ENCODE measurements around the gene PPP2R2B.
A peak's percentile ranks its signal among the peaks of the same experiment; 100 is the strongest.
"Not testable (repeated sequence)": the region's sequence is repeated elsewhere in the genome, so short reads cannot be mapped to it uniquely, and the experiment has no call there.

PPP2R2B gene

DNA sequence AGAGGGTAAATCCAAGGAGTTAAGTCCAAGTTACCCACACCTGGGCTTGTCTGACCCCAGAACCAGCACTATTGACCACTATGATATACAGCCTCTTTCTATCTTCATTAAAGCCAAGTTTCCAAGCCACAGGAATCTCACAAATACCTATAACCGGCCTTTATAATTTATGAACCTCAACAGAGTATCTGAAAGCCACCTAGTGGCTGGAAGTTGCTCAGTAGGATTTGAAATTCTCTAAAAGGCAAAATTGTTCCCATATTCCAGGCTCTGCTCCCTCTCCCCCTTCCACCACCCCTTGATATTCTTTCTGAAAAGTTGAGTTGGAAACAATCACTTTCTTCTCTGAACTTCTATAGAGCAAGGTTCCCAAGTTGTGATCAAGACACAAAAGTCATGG, 256.2 kb downstream of the PPP2R2B start:
- no peak overlapping the region for H2AFZ ChIP-seq
- TF ChIP-seq, protein P1, sequence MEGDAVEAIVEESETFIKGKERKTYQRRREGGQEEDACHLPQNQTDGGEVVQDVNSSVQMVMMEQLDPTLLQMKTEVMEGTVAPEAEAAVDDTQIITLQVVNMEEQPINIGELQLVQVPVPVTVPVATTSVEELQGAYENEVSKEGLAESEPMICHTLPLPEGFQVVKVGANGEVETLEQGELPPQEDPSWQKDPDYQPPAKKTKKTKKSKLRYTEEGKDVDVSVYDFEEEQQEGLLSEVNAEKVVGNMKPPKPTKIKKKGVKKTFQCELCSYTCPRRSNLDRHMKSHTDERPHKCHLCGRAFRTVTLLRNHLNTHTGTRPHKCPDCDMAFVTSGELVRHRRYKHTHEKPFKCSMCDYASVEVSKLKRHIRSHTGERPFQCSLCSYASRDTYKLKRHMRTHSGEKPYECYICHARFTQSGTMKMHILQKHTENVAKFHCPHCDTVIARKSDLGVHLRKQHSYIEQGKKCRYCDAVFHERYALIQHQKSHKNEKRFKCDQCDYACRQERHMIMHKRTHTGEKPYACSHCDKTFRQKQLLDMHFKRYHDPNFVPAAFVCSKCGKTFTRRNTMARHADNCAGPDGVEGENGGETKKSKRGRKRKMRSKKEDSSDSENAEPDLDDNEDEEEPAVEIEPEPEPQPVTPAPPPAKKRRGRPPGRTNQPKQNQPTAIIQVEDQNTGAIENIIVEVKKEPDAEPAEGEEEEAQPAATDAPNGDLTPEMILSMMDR (IDR thresholded peaks at IDR 0.05) = peak; percentile 18
- no peak overlapping the region for H3K4me2 ChIP-seq (ENCODE audit: low read length)
- H3K27me3 ChIP-seq (ENCODE audit: control insufficient read depth, insufficient read depth, low read length) = no peaks in the 10 kb centered on the region
- no peaks in the 10 kb centered on the region for H3K36me3 ChIP-seq (ENCODE audit: control insufficient read depth, insufficient read depth, low read length)
- H3K4me3 ChIP-seq (ENCODE audit: low read depth, low read length) = no peak overlapping the region
- H3K4me1 ChIP-seq = no peaks in the 10 kb centered on the region
- no peak overlapping the region for H3K27ac ChIP-seq
- no peaks in the 10 kb centered on the region for H3K9me3 ChIP-seq (ENCODE audit: control insufficient read depth, low read length)
- H3K9ac ChIP-seq = no peak overlapping the region
- H3K79me2 ChIP-seq = no peaks in the 10 kb centered on the region

DNA sequence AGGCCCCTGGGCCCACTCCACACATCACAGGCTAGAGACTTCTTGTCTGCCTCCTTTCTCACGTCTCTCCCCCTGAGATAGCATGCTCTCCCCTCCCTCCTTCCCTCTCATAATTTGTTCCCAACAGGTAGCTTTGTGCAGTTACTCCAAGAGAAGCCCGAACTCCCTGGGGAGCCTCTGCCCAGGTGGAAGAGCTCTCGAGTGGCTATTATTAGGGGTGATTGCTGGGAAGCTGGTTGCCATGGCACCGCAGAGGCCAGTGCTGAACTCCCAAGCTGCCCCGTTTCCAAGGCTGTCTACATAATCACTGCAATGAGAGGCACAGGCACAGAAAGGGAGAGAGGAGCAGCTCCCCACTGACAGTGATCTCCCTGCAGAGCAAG, 257.9 kb downstream of the PPP2R2B start:
- H3K36me3 ChIP-seq (ENCODE audit: control insufficient read depth, insufficient read depth, low read length) = no peaks in the 10 kb centered on the region
- no peaks in the 10 kb centered on the region for H3K27me3 ChIP-seq (ENCODE audit: control insufficient read depth, insufficient read depth, low read length)
- no peak overlapping the region for H3K27ac ChIP-seq
- H3K9ac ChIP-seq = no peak overlapping the region
- no peak overlapping the region for H3K4me2 ChIP-seq (ENCODE audit: low read length)
- H3K4me1 ChIP-seq = no peaks in the 10 kb centered on the region
- H3K4me3 ChIP-seq (ENCODE audit: low read depth, low read length) = no peak overlapping the region
- no peaks in the 10 kb centered on the region for H3K9me3 ChIP-seq (ENCODE audit: control insufficient read depth, low read length)
- no peaks in the 10 kb centered on the region for H3K79me2 ChIP-seq
- TF ChIP-seq, protein P1 (IDR thresholded peaks at IDR 0.05) = no peak
- no peak overlapping the region for H2AFZ ChIP-seq

DNA sequence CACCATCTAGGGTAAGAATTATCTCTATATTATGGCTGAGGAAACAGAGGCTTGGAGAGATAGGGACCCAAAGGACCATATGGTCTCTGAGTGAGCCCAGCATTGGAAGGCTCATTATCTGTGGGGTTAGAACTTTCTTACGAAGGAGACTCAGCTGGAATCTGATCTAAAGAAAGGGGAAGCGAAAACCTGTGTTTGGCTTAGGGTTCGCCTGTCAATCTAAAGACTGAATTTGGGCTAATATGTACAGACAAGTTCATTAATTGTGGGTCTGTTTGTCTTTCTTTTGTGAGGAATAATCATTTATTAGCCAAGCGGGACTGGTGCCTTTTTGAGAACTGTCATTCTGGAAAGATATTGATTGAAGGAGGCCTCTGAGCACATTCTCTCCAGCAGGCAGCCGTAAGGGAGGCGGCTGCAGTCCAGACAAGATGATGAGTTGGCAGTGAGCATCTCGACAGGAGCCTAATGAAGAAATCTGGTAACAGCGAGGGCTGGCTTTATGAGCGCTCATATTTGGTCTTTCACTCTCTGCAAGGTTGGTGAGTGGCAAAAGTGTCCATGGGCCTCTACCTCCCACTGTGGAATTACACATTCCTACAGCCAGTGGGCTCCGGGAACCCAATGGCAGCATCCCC, 258.4 kb downstream of the PPP2R2B start:
- H3K4me3 ChIP-seq (ENCODE audit: low read depth, low read length) = no peak overlapping the region
- TF ChIP-seq, protein P1 (IDR thresholded peaks at IDR 0.05) = no peak
- no peaks in the 10 kb centered on the region for H3K79me2 ChIP-seq
- H3K9me3 ChIP-seq (ENCODE audit: control insufficient read depth, low read length) = no peaks in the 10 kb centered on the region
- H3K36me3 ChIP-seq (ENCODE audit: control insufficient read depth, insufficient read depth, low read length) = no peaks in the 10 kb centered on the region
- no peak overlapping the region for H3K4me2 ChIP-seq (ENCODE audit: low read length)
- no peaks in the 10 kb centered on the region for H3K27me3 ChIP-seq (ENCODE audit: control insufficient read depth, insufficient read depth, low read length)
- no peak overlapping the region for H3K9ac ChIP-seq
- no peaks in the 10 kb centered on the region for H3K4me1 ChIP-seq
- no peak overlapping the region for H3K27ac ChIP-seq
- no peak overlapping the region for H2AFZ ChIP-seq

GRCh38 chr5:146618434-146618833, 260.1 kb downstream of the PPP2R2B start:
- Histone ChIP-seq H3K36me3 (ENCODE audit: control insufficient read depth, insufficient read depth, low read length) (no peaks in the 10 kb centered on the region), H3K79me2 (no peaks in the 10 kb centered on the region), H3K27me3 (ENCODE audit: control insufficient read depth, insufficient read depth, low read length) (no peaks in the 10 kb centered on the region), H3K9ac (no peak overlapping the region), H2AFZ (no peak overlapping the region), H3K9me3 (ENCODE audit: control insufficient read depth, low read length) (no peaks in the 10 kb centered on the region), H3K27ac (no peak overlapping the region), H3K4me2 (ENCODE audit: low read length) (no peak overlapping the region), H3K4me1 (no peaks in the 10 kb centered on the region), H3K4me3 (ENCODE audit: low read depth, low read length) (no peak overlapping the region)
- TF ChIP-seq, protein P1 (IDR thresholded peaks at IDR 0.05) = no peak

DNA sequence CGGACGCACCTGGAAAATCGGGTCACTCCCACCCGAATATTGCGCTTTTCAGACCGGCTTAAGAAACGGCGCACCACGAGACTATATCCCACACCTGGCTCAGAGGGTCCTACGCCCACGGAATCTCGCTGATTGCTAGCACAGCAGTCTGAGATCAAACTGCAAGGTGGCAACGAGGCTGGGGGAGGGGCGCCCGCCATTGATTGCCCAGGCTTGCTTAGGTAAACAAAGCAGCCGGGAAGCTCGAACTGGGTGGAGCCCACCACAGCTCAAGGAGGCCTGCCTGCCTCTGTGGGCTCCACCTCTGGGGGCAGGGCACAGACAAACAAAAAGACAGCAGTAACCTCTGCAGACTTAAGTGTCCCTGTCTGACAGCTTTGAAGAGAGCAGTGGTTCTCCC, 268.8 kb downstream of the PPP2R2B start:
- not testable (repeated sequence) for H3K79me2 ChIP-seq; H3K4me2 ChIP-seq (ENCODE audit: low read length); H3K9ac ChIP-seq; H3K27me3 ChIP-seq (ENCODE audit: control insufficient read depth, insufficient read depth, low read length); H3K4me1 ChIP-seq; H3K4me3 ChIP-seq (ENCODE audit: low read depth, low read length); H3K36me3 ChIP-seq (ENCODE audit: control insufficient read depth, insufficient read depth, low read length); H3K27ac ChIP-seq; H3K9me3 ChIP-seq (ENCODE audit: control insufficient read depth, low read length); H2AFZ ChIP-seq

Measured in parathyroid adenoma (tissue), 2 donors.